SH-SY5Y (cell line): ENCODE results near the gene ZFYVE27.

ENCODE experiments used
- GATA2 ChIP-seq: IDR thresholded peaks from 2 replicates; pipeline ENCODE4 v1.6.1; 2011; ENCODE audit warnings: mild to moderate bottlenecking, low read depth, low read length
- GATA3 ChIP-seq: IDR thresholded peaks from 2 replicates; pipeline ENCODE4 v1.6.1; 2011; ENCODE audit warnings: low read depth, mild to moderate bottlenecking, low read length, moderate library complexity

ZFYVE27 gene

DNA sequence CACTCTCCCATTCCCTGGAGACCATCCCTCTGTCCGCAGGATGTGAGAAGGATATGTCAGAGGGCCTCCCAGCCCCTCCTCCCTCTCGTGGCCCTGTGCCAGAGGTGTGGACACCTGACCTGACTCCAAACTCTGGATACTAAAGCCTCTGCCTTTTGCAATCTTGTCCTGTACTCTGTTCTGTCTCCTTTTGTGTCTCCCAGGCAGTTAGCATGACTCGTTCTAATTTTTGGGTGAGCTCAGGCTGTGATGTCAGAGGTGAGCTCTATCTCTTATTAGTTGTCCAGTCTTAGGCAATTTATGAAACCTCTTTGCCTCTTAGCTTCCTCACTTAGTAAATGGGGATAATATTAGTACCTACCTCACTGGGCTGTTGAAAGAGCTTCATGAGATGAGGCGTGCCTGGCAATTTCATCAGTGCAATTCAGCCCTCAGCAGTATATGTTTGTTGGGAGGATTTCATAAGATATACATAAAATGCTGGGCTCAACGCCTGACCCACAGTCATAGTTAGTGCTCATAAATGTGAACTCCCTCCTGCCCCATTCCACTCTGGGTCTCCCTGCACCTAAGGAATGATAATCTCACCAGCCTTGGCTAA is 12.5 kb upstream of the ZFYVE27 start:
- TF ChIP-seq GATA2 (no peak), GATA3 (no peak)

DNA sequence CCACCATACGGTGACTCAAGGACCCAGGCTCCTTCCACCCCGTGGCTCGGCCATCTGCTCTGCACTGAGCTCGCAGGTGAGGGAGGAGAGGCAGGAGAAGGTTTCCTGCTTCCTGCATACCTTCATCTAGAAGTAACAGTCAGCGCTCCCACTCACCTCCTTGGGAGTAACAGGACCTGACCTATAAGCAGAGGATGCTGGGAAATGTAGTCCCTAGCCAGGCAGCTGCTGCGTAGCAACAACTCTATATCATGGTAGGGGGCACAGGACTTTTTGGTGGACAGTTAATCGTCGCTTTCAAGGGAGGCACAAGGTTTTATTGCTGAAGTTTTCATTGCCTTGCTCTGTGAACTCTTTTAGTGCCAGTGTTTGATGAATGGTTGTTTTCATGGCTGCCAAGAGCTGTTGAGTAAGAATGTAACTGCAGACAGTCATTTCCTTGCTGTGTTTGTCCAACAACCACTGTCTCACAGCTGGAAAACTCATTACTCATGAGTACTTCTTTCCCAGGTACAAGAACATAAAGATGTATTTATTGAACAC is 10.2 kb upstream of the ZFYVE27 start:
- TF ChIP-seq GATA2 (no peak), GATA3 (no peak)

DNA sequence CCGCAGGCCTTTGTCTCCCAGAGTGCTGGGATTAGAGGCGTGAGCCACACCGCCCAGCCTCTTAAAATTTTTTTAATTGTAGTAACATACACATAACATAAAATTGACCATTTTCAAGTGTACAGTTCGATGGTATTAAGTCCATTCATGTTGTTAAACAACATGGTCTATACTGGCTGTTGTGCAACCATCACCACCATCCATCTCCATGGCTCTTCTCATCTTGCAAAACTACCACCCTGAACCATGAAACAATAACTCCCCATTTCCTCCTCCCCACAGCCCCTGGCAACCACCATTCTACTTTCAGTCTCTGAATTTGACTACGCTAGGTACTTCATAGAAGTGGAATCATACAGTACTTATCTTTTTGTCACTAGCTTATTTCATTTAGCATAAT is 7.9 kb upstream of the ZFYVE27 start:
- TF ChIP-seq GATA3 (no peak), GATA2 (no peak)

DNA sequence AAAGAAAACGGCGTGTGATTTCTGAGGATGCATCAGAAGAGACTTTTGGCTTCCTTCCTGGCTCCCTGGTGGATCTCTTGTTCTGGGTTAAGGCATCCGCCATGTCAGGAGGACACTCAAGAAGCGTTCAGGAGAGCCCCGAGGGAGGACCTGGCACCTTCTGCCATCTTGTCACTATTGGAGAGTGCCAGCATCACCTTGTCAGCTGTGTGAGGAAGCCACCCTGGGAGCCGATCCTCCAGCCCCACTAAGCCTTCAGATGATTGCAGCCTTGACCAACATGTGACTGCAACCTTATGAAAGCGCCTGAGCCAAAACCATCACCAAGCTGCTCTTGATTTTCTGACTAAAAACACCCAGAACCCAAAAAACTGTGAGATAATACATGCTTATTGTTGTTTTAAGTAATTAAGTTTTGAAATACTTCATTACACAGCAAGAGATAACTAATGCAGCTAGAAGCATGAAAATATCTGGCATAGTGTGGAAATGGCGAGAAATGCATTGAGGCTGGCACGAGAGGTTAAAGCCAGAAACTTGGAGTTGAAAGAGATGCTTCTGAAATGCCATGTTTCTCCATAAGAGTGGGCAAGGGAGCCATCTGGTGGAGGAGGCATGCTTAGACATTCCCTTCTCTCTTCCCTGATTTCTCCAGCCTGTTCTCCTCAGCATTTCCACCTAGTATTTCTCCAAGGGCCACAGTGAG is 5.4 kb upstream of the ZFYVE27 start:
- no peak for TF ChIP-seq GATA3
- TF ChIP-seq GATA2 = no peak

DNA sequence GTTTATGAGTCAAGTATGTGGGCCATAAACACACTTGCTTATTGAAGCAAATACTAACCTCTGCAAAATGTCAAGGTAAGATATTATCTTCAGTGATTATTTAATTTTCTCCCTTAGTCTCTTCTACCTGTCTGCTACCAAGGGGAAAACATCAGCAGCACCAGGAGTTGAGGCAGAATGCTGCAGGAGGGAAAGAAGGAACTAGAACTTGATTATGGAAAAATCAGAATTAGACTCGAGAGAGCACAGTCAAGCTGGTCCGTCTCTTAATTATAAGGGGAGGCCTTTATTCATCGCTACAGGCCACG is 4.9 kb upstream of the ZFYVE27 start:
- TF ChIP-seq GATA3 = no peak
- TF ChIP-seq GATA2 = no peak

DNA sequence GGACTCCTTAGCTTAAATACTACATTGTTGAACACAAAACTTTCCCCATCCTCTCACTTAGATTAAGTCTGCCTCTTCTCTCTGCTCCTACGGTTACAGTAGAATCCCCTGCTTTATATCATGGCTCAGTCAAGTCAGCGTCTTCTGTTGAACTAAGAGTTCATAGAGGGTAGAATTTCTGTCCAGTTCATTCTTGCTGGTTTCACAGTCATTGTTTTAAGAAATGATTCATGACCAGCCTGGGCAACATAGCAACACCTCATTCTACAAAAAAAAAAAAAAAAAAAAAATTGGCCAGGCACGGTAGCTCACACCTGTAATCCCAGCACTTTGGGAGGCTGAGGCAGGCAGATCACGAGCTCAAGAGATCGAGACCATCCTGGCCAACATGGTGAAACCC is 3.7 kb upstream of the ZFYVE27 start:
- no peak for TF ChIP-seq GATA3
- no peak for TF ChIP-seq GATA2

DNA sequence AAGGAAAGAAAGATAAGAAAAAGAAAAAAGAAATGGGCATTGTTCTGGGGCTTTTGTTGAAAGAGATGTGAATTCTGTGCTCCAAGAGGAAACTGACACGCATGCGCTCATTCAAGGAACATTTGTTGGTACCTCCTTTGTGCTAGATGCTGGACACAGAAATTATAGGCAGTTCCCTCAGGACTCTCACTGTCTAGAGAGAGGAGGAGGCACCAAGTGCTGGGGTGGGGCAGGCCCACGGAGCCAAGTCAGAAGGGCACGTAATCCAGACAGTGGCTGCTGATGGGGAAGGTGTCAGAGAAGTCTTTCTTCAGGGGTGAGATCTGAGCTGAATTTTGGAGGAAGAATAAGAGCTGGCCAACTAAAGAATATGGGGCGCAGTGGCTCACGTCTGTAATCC is 2.9 kb upstream of the ZFYVE27 start:
- TF ChIP-seq GATA3 (no peak), GATA2 (no peak)

DNA sequence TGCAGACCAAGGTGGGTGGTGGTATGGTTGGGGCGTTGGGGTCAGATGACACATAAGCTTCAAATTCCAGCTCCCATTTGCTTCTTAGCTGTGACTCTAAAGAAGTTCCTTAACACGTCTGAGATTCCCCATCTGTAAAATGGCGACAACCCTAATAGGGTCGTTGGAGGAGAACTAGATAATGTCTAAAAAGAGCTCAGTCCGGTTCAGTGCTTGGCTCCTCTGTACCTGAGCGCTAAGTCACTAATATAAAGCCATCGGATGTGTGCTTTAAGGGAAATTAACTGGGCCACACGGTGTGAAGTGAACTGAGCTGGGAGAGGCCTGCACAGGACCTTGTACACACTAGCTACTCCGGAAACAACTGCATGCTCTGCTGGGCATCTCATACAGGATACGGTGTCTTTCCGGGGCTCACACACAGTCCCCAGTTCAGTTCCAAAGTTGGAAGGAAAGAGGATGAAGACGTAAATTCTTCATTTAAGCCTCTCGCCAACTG is 476 bp upstream of the ZFYVE27 start:
- TF ChIP-seq GATA3 (no peak), GATA2 (no peak)

DNA sequence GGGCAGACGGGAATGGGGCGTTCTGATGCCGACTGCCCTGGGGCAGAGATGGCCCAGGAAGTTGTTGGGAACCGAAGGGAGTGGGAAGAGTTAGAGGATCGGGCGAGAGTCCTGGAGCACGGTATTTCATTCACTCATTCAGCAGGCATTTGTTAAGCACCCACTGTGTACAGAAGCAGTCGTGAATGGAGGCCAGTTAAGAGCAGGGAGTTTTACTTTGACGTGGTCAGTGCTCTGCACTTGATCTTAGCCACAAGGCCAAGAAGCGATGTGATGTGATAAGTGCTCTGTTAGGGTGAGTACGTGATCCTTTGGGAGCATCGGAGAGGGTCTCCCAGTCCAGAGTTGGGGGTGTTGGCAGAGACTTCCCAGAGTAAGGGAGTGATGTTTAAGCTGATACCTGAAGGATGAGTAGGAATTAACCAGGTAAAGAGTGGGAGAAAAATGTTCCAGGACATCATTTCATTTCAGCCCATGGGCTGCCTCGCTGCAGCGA is 890 bp downstream of the ZFYVE27 start:
- TF ChIP-seq GATA3 = no peak
- no peak for TF ChIP-seq GATA2

DNA sequence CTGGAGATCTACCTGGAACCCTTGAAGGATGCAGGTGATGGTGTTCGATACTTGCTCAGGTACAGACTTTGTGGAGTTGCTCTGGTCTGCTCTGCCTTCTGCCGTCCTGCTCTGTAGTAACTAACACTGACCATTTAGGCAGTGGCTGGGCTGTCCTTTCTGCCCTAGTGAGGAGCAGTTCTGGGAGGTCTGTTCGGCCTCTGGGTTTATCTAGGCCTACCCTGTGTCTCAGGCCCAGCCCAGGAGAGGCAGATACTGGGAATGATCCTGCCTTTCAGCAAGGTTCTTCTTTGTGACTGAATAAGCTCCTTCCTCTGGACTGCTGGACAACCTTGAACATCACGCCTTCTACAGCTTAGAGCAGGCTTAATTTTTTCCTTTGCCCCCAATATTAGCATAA is 1.7 kb downstream of the ZFYVE27 start:
- no peak for TF ChIP-seq GATA3
- TF ChIP-seq GATA2 = no peak

DNA sequence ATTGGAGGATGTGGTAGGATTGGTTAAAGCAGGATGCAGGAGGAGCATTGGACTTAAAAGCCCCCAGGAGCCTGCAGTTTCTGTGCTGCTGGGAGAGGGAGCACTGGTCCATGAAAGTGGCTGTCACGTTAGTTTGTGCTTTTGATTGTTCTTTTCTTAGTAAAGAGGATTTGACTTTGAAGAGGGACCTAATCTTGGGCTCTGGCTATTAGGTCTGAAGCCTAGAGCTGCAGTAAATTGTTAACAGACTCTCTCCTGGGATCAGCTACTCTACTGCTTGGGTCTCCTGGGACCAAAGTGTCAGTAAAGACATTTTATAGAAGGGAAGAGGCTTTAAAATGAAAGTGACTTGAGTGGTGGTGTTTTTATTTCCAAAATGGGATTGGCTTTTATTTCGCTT is 3.7 kb downstream of the ZFYVE27 start:
- TF ChIP-seq GATA3 (no peak), GATA2 (no peak)

DNA sequence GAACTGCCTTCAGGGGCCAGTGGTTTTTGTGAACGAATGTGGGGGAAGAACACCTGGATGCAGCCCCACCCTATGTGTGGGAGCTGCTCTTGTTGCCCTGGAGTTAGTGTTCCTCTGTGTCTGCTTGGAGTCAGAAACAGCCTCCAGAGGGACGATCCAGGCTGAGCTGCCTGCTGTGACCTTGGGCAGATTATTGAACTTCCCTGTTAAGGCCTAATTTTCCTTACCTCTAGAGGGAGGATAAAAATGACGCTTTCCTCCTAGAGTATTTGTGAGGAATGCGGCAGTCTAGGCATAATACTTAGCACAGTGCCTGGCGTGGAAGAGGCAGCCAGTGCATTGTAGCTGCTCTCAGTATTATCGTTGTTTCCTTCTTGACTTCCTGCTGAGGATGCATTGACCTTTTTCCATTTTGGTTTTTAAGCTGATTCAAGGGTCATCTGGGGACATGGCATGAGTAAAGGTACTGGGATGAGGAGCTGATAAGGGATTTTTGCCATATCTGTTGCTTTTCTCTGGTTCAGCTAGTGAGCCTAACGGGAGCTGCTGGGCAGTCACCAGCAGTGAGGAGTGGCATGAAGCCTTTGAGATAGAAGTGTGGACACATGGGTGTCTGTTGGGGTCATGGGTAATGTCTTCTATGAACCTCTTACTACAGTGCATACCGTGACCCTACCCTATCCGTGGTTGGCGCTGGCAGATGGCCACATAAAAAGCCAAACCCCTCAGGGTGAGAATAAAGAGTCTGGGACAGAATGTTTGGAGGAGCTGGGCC is 6.4 kb downstream of the ZFYVE27 start:
- no peak for TF ChIP-seq GATA2
- no peak for TF ChIP-seq GATA3

DNA sequence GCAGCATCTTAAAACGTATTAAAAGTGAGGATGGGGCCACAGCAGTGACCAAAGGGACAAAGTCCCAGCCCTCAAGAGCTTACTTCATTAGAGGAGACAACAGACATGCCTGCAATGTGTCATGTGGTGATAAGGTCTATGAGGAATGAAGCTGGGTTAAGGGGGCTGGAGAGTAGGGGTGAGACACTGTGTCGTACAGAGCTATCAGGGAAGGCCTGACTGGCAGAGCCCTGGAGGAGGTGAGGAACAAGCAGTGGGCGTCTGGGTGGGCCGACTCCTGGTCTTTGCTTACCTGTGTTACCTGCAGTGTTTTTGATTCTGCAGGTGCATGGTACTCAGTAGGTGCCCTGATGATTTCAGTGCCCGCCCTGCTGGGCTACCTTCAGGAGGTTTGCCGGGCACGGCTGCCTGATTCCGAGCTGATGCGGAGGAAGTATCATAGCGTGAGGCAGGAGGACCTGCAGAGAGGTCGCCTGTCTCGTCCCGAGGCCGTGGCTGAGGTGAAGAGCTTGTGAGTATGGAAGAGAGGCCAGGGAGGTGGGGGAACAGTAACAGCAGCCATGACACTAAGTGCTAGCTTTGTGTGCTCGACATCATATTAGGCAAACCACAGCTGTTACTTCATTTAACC is 7.6 kb downstream of the ZFYVE27 start:
- TF ChIP-seq GATA3 = no peak
- TF ChIP-seq GATA2 = peak; percentile 74

DNA sequence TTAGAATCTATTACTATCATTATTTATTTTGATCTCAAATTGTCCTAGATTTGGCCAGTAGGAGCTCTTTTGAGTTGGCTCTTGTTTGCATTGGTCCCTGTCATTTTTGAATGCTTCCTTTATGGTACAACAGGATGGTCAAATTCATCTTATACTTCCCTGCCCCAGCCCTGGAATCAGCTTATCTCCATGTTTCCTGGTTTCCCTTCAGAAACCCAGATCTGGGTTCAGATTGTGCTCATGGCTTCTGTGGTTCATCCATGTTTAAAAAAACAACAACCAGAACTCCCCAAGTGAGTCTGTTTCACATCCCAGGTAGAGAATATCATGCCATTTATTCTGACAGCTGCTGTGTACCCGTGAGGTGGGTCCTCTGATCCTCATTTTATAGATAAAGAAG is 10.6 kb downstream of the ZFYVE27 start:
- TF ChIP-seq GATA3 = no peak; the same call in 1 of the 2 replicates
- TF ChIP-seq GATA2 = peak; percentile 65; the same call in 1 of the 2 replicates

DNA sequence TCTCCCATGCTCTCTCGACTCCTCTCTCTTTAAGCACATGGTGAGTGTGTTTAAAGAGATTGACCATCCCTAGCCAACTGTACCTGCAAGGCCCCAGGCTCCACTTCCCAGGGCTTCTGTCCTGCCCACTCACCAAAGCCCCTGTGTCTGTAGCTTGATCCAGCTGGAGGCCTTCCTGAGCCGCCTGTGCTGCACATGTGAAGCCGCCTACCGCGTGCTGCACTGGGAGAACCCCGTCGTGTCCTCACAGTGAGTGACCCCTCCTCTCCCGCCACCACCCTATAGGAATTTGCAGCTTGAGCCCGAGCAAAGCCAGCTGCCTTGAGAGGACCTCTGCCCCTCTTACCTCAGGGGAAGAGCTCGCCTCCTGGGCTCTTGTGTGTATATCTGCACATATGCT is 11.2 kb downstream of the ZFYVE27 start:
- TF ChIP-seq GATA2 = no peak
- no peak for TF ChIP-seq GATA3
